Measurements from ENCODE around the gene KDM4F.

The KDM4F gene

DNA sequence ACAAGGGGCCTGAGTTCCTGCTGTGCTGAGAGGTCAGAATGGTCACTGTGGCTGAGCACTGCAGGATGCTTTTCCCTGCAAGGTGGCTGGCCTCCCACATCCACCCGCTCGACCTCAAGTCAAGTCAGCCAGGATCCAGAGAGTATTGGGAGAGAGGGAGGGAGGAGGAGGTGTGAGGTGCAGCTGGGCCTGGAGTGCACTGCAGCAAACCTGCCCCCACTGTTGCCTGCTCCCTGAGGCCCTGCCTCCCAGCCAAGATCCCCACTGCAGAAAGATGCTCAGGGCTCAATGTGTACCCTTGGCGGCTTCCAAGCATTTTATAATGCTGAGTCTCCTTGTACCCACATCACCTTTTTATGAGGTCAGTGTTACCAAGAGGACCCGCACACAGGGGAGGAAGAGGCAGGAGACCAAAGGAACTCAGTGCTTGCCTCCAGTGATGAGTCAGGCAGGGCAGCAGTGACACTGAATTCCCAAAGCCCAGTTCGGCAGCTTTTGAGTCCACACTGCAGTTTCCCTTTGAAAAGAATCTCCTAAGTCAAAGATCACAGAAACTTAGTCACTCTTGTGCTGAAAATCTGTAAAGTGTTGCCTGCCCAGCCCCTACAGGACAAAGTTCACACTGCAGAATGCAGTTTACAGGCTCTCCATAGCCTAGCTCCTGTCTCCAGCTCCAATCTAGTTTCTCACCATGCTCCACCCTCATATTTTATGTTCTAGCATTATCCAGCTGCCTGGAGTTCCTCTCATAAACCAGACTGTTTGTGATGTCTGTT is 43.5 kb downstream of the KDM4F start:
- DNase-seq: peak; percentile 89

DNA sequence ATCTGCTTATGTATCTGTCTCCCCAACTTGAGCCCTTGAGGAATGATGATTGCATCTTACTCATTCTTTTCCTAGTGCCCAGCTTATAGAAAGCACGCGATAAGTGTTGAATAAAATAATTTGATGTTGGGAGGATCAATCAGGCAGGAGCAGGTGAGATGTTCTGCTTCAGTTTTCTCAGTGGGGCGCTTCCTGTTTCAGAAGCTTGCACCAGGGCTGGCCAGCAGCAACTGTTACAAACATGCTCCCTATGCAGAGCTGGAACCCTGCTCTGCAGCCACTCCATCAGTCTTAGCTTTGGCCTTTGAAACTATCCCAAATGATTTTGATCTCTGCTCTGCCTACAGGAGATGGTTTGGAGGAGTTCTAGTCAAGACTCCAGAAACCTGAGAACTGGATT is 44.3 kb downstream of the KDM4F start:
- DNase-seq: no peak

GRCh38 chr11:95095858-95096587 is 46.8 kb downstream of the KDM4F start:
- no peak for DNase-seq

GRCh38 chr11:95097209-95097608 is 48.0 kb downstream of the KDM4F start:
- DNase-seq: peak; percentile 78

GRCh38 chr11:95098826-95099225 is 49.6 kb downstream of the KDM4F start:
- no peak for DNase-seq

DNA sequence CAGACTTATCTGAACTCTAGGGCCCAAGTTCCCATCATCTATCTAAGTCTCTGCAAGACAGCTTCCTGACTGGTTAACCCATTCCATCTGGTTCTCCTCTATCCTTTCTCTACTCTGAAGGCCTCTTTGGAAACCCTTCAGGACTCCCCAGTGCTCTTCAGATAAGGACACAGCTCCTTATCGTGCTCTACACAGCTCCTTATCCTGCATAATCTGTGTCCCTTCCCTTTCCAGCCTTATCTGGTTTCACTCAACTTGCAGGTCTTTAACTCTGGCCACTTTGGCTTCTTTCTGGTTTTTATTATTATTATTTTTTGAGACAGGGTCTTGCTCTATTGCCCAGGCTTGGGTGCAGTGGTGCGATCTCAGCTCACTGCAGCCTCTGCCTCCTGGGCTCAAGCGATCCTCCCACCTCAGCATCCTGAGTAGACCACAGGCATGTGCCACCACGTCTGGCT is 51.0 kb downstream of the KDM4F start:
- no peak for DNase-seq

All from islet precursor cell (in vitro differentiated cells).